Measurements from ENCODE around the gene LENG1. TPM values are rescaled to one million over a fixed set of nuclear protein-coding genes. Genes with fewer than 3 reads are reported as not detected.
"Not testable (repeated sequence)": the region's sequence is repeated elsewhere in the genome, so short reads cannot be mapped to it uniquely, and the experiment has no call there.

The LENG1 gene
- total and polyA plus RNA-seq, 5 experiments from 2014 or later = 7.7 to 20.5 (median 13.9) TPM

GRCh38 chr19:54189145-54189734 lies 29.7 kb upstream of the LENG1 start, which contains the start of gene MBOAT7:
MBOAT7 (minus strand) TSS chr19:54189580; CDS start chr19:54188508, 1,072 bp downstream.
- peak within 1 kb of the TSS; percentile 98 to 100 (median 99) for H3K27ac Mint-ChIP-seq
- ATAC-seq = peak; percentile 0 to 5
- DNase-seq = peak in 1 of 10 donors; percentile 71
- peaks cover 0 to 25% (median 4%) of the 10 kb centered on the region in 3 donors for H3K36me3 Mint-ChIP-seq
- POLR2A ChIA-PET = interaction anchor here (0.9 to 7.0 kb wide), 17 partner anchors 10 to 1070 kb away, joined by 3 to 158 read pairs (median 8); partner anchors contain the start of genes CNOT3, LENG1, LENG8 and LENG9
- peak within 1 kb of the TSS; percentile 86 to 100 (median 95) for H3K4me3 Mint-ChIP-seq
- peaks cover 22 to 53% (median 42%) of the 10 kb centered on the region in 4 donors for H3K4me1 Mint-ChIP-seq
- H3K27me3 Mint-ChIP-seq = no peaks in the 10 kb centered on the region
- no peaks in the 10 kb centered on the region for H3K9me3 Mint-ChIP-seq

GRCh38 chr19:54188215-54188871 lies 28.8 kb upstream of the LENG1 start:
- DNase-seq = peak in 2 of 10 donors; percentile 46 to 47
- POLR2A ChIA-PET = interaction anchor here (1.1 to 7.0 kb wide), 9 partner anchors 12 to 1071 kb away, joined by 3 to 158 read pairs (median 10); partner anchors contain the start of genes CNOT3, LENG1, LENG8 and PPP6R1
- Mint-ChIP-seq H3K4me1 (peaks cover 24 to 52% (median 41%) of the 10 kb centered on the region in 4 donors), H3K36me3 (peaks cover 0 to 17% (median 4%) of the 10 kb centered on the region in 3 donors), H3K4me3 (peak overlapping the region; percentile 78 to 100 (median 86)), H3K27ac (peak overlapping the region; percentile 75 to 93 (median 82)), H3K27me3 (no peaks in the 10 kb centered on the region), H3K9me3 (no peaks in the 10 kb centered on the region)
- ATAC-seq = no peak

DNA sequence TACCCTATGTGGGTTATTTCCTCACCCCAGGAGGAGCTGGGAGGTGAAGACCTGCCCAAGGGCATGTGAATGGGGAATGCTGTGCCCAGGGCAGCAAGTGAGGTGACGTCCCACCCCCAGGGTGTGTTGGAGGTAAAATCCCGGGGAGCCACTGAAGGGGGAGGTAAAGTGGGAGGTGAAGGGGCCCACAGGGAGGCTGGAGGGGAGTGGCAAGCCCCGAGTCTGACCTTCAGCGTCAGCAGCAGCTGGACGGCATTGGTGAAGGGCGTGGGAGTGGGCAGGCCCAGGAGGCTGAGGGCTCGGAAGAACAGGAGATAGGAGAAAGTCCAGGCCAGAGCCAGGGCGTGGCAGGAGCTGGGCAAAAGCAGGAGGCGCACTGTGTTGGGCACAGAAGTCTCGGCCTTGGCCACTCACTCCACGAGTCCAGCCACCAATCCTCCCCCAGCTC lies 27.4 kb upstream of the LENG1 start:
- Mint-ChIP-seq H3K27me3 (no peaks in the 10 kb centered on the region), H3K27ac (peak overlapping the region in 7 of 10 donors; percentile 20 to 88 (median 75)), H3K9me3 (no peaks in the 10 kb centered on the region), H3K36me3 (peaks cover 0 to 12% (median 0%) of the 10 kb centered on the region in 3 donors), H3K4me3 (peak overlapping the region in 8 of 10 donors; percentile 7 to 95 (median 80)), H3K4me1 (peaks cover 16 to 38% (median 27%) of the 10 kb centered on the region in 4 donors)
- POLR2A ChIA-PET = interaction anchor here (0.6 to 7.0 kb wide), 2 partner anchors 22 to 29 kb away, joined by 4 to 103 read pairs; partner anchors contain the start of gene LENG1
- ATAC-seq = no peak
- DNase-seq = no peak

DNA sequence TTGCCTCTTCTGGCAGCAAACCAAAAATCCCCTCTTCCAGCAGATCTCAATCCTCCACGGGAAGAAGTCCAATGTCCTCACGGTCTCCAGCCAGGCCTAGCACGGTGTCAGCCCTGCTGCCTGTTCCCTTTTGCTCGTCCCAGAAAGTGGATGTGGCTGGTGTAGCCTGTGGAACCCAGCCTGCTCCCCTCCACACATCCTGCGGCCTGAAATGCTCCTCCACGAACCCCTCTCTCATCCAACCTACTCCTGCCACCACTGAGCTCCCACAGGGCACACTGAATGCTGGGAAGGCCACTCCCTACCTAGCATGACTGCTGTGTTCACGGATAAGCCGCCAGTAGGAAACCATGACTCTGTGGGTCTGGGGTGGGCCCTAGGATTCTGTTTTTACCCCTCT lies 26.8 kb upstream of the LENG1 start:
- H3K27ac Mint-ChIP-seq = peak overlapping the region in 3 of 10 donors; percentile 36 to 80 (median 79)
- peaks cover 0 to 9% (median 0%) of the 10 kb centered on the region in 3 donors for H3K36me3 Mint-ChIP-seq
- no peaks in the 10 kb centered on the region for H3K27me3 Mint-ChIP-seq
- peak overlapping the region in 1 of 10 donors; percentile 18 for H3K4me3 Mint-ChIP-seq
- POLR2A ChIA-PET = interaction anchor here (1.2 to 7.0 kb wide), 2 partner anchors 15 to 28 kb away, joined by 5 to 103 read pairs; partner anchors contain the start of genes LENG1 and RPS9
- ATAC-seq (no peak), DNase-seq (no peak)
- no peaks in the 10 kb centered on the region for H3K9me3 Mint-ChIP-seq
- peaks cover 12 to 32% (median 21%) of the 10 kb centered on the region in 4 donors for H3K4me1 Mint-ChIP-seq

GRCh38 chr19:54183431-54183830 lies 23.9 kb upstream of the LENG1 start:
- Mint-ChIP-seq H3K4me1 (peaks cover 11 to 21% (median 15%) of the 10 kb centered on the region in 4 donors), H3K27me3 (no peaks in the 10 kb centered on the region), H3K27ac (no peak overlapping the region), H3K9me3 (no peaks in the 10 kb centered on the region), H3K4me3 (no peak overlapping the region), H3K36me3 (peaks cover 0 to 9% (median 4%) of the 10 kb centered on the region in 3 donors)
- no peak for DNase-seq
- ATAC-seq = no peak
- POLR2A ChIA-PET = interaction anchor here (0.7 kb wide), 1 partner anchor 46 kb away, joined by 3 read pairs; the partner anchor contains the start of gene CNOT3

DNA sequence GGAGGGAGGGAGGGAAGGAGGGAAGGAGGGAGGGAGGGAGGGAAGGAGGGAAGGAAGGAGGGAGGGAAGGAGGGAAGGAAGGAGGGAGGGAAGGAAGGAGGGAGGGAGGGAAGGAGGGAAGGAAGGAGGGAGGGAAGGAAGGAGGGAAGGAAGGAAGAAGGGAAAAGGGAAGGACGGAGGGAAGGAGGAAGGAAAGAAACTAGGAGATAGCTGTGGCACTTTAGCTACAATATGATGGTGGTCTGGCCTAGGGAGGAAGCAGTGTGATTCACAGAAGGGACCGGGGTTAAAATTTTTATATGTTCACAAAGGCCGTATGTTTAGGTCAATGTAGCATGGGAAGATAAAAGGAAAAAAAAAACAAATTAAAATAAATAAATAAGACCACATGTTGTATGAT lies 22.4 kb upstream of the LENG1 start:
- ATAC-seq, H3K4me3 Mint-ChIP-seq, H3K9me3 Mint-ChIP-seq, H3K27me3 Mint-ChIP-seq, H3K4me1 Mint-ChIP-seq, DNase-seq, H3K27ac Mint-ChIP-seq: not testable (repeated sequence)
- peaks cover 0 to 15% (median 7%) of the 10 kb centered on the region in 3 donors for H3K36me3 Mint-ChIP-seq
- POLR2A ChIA-PET = interaction anchor here (0.6 kb wide), 1 partner anchor 63 kb away, joined by 4 read pairs; no protein-coding TSS in a partner anchor

DNA sequence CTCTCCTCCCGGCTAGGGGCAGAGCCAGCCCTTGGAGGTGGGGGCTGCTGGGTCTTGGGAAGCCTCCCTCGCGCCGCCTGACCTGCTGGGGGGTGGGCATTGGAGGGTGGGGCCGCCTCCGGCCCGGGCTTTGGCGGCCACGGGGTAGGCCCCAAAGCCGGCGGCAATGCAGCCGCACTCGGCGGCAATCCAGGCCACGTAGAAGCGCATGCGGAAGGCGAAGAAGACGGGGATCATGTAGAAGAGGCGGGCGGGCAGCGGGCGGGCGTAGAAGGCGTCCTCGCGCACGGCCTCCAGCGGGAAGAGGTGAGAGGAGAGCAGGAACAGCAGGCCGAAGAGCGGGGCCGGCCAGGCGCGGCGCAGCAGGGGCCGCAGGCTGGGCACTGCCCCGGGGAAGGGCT lies 21.2 kb upstream of the LENG1 start:
- H3K27ac Mint-ChIP-seq = no peak overlapping the region
- peaks cover 0 to 16% (median 7%) of the 10 kb centered on the region in 3 donors for H3K36me3 Mint-ChIP-seq
- POLR2A ChIA-PET = no interaction called here
- no peaks in the 10 kb centered on the region for H3K27me3 Mint-ChIP-seq
- peaks cover 0 to 5% (median 0%) of the 10 kb centered on the region in 4 donors for H3K4me1 Mint-ChIP-seq
- DNase-seq = no peak
- H3K9me3 Mint-ChIP-seq = no peaks in the 10 kb centered on the region
- ATAC-seq = no peak
- no peak overlapping the region for H3K4me3 Mint-ChIP-seq

GRCh38 chr19:54179921-54180461 lies 20.5 kb upstream of the LENG1 start:
- no peaks in the 10 kb centered on the region for H3K27me3 Mint-ChIP-seq
- H3K9me3 Mint-ChIP-seq = no peaks in the 10 kb centered on the region
- POLR2A ChIA-PET = interaction anchor here (0.8 kb wide), 1 partner anchor 21 kb away, joined by 3 read pairs; no protein-coding TSS in a partner anchor
- peaks cover 0 to 17% (median 7%) of the 10 kb centered on the region in 3 donors for H3K36me3 Mint-ChIP-seq
- no peak for ATAC-seq
- DNase-seq = no peak
- no peak overlapping the region for H3K4me3 Mint-ChIP-seq
- H3K27ac Mint-ChIP-seq = no peak overlapping the region
- peaks cover 0 to 2% (median 0%) of the 10 kb centered on the region in 4 donors for H3K4me1 Mint-ChIP-seq

DNA sequence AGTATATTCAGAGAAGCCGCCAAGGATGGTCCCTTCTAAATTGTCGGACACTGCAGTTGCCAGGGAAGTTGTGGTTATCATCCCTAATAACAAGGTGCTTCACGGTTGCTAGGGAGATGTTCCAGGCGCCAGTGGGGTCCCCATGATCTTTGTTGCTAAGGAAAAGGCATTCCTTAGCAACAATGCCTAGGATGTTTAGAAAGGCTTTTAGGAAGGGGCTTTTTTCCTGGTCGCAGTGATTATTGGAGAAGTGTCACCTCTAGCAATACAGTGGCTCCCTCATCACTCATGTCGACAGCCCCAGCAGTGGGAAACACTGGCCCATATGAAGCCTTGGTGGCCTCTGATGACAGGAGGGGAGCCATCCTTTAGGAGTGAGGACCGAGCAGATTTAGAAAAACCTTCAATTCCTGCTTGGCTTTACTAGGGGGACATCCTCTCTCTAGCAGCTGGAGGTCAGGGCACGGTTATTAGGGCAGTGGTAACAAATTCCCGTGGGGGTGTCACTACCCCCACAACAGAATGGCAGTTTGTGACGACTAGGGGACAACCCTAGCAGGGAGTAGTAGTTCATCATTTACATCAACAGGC lies 19.8 kb upstream of the LENG1 start:
- ATAC-seq (no peak), DNase-seq (no peak)
- Mint-ChIP-seq H3K36me3 (peaks cover 0 to 19% (median 7%) of the 10 kb centered on the region in 3 donors), H3K27me3 (no peaks in the 10 kb centered on the region), H3K9me3 (no peaks in the 10 kb centered on the region), H3K27ac (no peak overlapping the region), H3K4me3 (no peak overlapping the region), H3K4me1 (peaks cover 0 to 2% (median 0%) of the 10 kb centered on the region in 4 donors)
- POLR2A ChIA-PET = interaction anchor here (0.8 to 1.0 kb wide), 3 partner anchors 10 to 22 kb away, joined by 3 read pairs; partner anchors contain the start of gene MBOAT7

DNA sequence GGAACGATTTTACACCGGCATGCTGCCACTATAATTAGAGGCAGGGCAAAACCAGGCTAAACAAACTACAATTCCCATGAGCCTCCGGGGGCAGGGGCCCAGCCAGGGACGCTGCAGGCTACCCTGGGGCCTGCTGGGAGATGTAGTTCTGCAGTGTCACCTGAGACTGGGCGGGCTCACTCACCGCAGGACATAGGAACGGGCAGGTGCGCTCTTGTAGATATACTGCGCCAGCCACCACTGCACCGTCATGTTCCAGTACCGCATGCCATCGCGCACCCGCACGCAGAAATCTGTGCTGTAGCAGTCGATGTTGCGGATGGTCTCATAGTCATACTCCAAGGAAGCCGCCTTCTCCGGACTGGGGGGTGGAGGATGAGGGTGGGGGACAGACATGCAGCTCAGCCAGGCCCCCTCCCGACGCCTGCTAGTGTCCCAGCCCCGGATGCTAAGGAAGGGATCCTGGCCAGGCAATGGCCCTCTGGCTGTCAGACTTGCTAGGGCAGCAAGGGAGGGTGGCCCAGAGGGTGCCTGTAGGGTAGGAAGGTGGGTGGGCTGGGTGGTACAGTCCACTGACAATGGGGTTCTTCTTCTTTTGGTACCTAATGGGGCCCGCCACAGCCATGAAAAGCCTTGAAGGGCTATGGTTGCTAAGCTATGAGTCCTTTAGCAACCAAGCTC lies 19.2 kb upstream of the LENG1 start:
- peak; percentile 77 to 81 for ATAC-seq
- DNase-seq = peak in 4 of 10 donors; percentile 40 to 46 (median 44)
- peak overlapping the region in 2 of 10 donors; percentile 49 to 67 for H3K27ac Mint-ChIP-seq
- peaks cover 0 to 20% (median 7%) of the 10 kb centered on the region in 3 donors for H3K36me3 Mint-ChIP-seq
- H3K4me1 Mint-ChIP-seq = peaks cover 0 to under 1% (median 0%) of the 10 kb centered on the region in 4 donors
- H3K4me3 Mint-ChIP-seq = no peak overlapping the region
- H3K9me3 Mint-ChIP-seq = no peaks in the 10 kb centered on the region
- H3K27me3 Mint-ChIP-seq = no peaks in the 10 kb centered on the region
- POLR2A ChIA-PET = interaction anchor here (0.8 to 1.0 kb wide), 3 partner anchors 11 to 22 kb away, joined by 3 read pairs; partner anchors contain the start of gene MBOAT7

Data from naive thymus-derived CD8-positive, alpha-beta T cell (primary cell).